ENCODE measurements around the gene SNAP47. TPM values are rescaled to one million over a fixed set of nuclear protein-coding genes. Genes with fewer than 3 reads are reported as not detected.

SNAP47 gene
- total and polyA plus RNA-seq, 2 donors (not counting 3 experiments of a cell fraction or from before 2014, with no cell fraction given) = 24.0 to 32.7 TPM

DNA sequence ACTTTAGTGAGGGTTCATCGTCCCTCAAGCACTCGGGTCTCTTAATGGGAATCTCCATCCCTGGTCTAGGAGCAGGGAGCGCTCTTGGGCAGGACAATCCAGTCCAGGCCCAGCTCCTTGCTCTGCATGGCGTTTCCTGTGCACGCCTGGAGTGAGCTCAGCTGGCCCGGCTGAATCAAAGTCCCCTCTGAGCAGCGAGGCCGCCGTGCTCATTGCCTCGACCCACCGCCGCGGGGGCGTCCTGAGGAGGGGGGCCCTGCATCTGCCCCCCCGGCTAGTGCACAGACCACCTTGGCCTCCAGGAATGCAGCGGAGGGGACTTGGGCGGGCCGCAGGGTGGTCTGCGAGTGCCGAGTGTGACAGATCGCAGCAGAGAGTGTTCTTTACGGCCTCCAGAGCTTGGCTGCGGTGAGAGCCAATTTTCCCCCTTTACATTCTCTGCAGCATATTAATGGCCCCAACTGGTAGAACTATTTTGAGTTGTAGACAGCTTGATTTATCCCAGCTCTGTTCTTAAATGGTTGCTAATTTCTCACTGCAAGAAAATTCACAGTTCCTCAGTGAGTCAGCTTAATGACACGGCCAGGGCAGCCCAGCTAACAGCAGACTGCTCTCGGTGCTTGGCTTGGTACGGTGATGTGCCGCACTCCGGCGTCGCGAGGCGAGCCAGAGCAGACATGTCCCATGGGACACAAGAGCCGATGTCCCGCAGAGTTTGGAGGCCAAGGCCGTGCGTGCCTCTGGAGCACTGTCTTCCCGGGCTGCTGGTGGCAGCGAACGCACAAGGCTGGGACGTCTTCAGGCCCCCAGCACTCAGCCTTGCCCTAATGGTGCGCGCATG, 39.8 kb downstream of the SNAP47 start:
- no peaks in the 10 kb centered on the region for H3K27me3 ChIP-seq (ENCODE audit: control insufficient read depth in 2 of 2, insufficient read depth in 2 of 2, low read length in 2 of 2)
- BruUV-seq (replicated peaks) = no TSS peak
- FAIRE-seq = no peak
- POLR2A ChIA-PET = interaction anchor here (0.6 kb wide), 1 partner anchor 344 kb away, joined by 3 read pairs; no protein-coding TSS in a partner anchor
- no peak for DNase-seq (ENCODE audit: low read depth, low spot score)
- H2AFZ ChIP-seq (ENCODE audit: low read depth, low read length) = no peak overlapping the region
- peaks cover 10% of the 10 kb centered on the region for H3K4me1 ChIP-seq (ENCODE audit: control insufficient read depth, extremely low read depth, insufficient read depth, low read length)
- CTCF ChIA-PET = interaction anchor here (1.1 to 1.9 kb wide), 3 partner anchors 12 to 13 kb away, joined by 3 to 7 read pairs (median 4); no protein-coding TSS in a partner anchor
- H3K36me3 ChIP-seq (ENCODE audit: control insufficient read depth in 2 of 2, extremely low read depth in 1 of 2, insufficient read depth in 2 of 2, low read length in 2 of 2) = peaks cover 0 to 4% of the 10 kb centered on the region in 2 experiments
- intact Hi-C loops (cut with micrococcal nuclease) (no loop called here), dilution Hi-C loops (cut with MboI; ENCODE audit: extremely low pct_ligation_motif_present, low sequenced_read_pairs) (no loop called here)
- H3K27ac ChIP-seq (ENCODE audit: insufficient read depth, low read depth, low read length) = no peak overlapping the region
- no peak overlapping the region for H3K4me2 ChIP-seq (ENCODE audit: insufficient read depth, low read length)
- no peaks in the 10 kb centered on the region for H3K9me3 ChIP-seq (replicated peaks; ENCODE audit: control insufficient read depth, insufficient read depth, low read length)
- no peaks in the 10 kb centered on the region for H4K20me1 ChIP-seq (replicated peaks; ENCODE audit: control insufficient read depth, extremely low read depth, insufficient read depth, low read length)
- TF ChIP-seq POLR2AphosphoS5 (IDR thresholded peaks at IDR 0.05; ENCODE audit: insufficient read depth, low read depth, low read length) = no peak
- TF ChIP-seq JUN (IDR thresholded peaks at IDR 0.05; ENCODE audit: borderline replicate concordance, insufficient read depth, insufficient read length, low read depth) = no peak
- no peak for TF ChIP-seq GATA2 (IDR thresholded peaks at IDR 0.05; ENCODE audit: insufficient read depth, insufficient read length, low read depth, low read length)
- TF ChIP-seq, protein P1, sequence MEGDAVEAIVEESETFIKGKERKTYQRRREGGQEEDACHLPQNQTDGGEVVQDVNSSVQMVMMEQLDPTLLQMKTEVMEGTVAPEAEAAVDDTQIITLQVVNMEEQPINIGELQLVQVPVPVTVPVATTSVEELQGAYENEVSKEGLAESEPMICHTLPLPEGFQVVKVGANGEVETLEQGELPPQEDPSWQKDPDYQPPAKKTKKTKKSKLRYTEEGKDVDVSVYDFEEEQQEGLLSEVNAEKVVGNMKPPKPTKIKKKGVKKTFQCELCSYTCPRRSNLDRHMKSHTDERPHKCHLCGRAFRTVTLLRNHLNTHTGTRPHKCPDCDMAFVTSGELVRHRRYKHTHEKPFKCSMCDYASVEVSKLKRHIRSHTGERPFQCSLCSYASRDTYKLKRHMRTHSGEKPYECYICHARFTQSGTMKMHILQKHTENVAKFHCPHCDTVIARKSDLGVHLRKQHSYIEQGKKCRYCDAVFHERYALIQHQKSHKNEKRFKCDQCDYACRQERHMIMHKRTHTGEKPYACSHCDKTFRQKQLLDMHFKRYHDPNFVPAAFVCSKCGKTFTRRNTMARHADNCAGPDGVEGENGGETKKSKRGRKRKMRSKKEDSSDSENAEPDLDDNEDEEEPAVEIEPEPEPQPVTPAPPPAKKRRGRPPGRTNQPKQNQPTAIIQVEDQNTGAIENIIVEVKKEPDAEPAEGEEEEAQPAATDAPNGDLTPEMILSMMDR (IDR thresholded peaks at IDR 0.05; ENCODE audit: extremely low read depth in 1 of 2, insufficient read depth in 1 of 2, low read depth in 1 of 2, low read length in 2 of 2) = no peak
- no peak for TF ChIP-seq MYC (IDR thresholded peaks at IDR 0.05; ENCODE audit: low read depth, low read length)
- TF ChIP-seq EZH2 (IDR thresholded peaks at IDR 0.05; ENCODE audit: borderline replicate concordance, low read depth, low read length, severe bottlenecking) = no peak
- TF ChIP-seq POLR2A (IDR thresholded peaks at IDR 0.05; ENCODE audit: low read depth, low read length) = no peak
- TF ChIP-seq FOS (IDR thresholded peaks at IDR 0.05; ENCODE audit: borderline replicate concordance, insufficient read depth, low read length) = no peak
- TF ChIP-seq, protein P2, sequence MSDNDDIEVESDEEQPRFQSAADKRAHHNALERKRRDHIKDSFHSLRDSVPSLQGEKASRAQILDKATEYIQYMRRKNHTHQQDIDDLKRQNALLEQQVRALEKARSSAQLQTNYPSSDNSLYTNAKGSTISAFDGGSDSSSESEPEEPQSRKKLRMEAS (IDR thresholded peaks at IDR 0.05; ENCODE audit: insufficient read depth, insufficient read length) = no peak
- no peaks in the 10 kb centered on the region for H3K9me1 ChIP-seq (replicated peaks; ENCODE audit: control insufficient read depth, extremely low read depth, insufficient read depth, low read length)
- no peak overlapping the region for H3K9ac ChIP-seq (replicated peaks; ENCODE audit: extremely low read depth, insufficient read depth, low read length)
- H3K79me2 ChIP-seq (ENCODE audit: control insufficient read depth, insufficient read depth, low read length) = no peaks in the 10 kb centered on the region
- H3K4me3 ChIP-seq (replicated peaks in 1 of 3; ENCODE audit: insufficient read depth in 1 of 3, low read depth in 1 of 3, low read length in 3 of 3) = no peak overlapping the region

Data from endothelial cell of umbilical vein (primary cell).